GM19324 (cell line): ENCODE results near the gene ORMDL1.
"Not testable (repeated sequence)": the region's sequence is repeated elsewhere in the genome, so short reads cannot be mapped to it uniquely, and the experiment has no call there.

Source experiments
- ATAC-seq: cut with Tn5 transposase; IDR thresholded peaks from one replicate; pipeline ENCODE4 v1.9.1; 2021; ENCODE audit warnings: mild to moderate bottlenecking, moderate library complexity; ENCODE audit not compliant: unreplicated experiment, low FRiP score

Gene ORMDL1

GRCh38 chr2:189782221-189782671 is 1.9 kb downstream of the ORMDL1 start:
- no peak for ATAC-seq

GRCh38 chr2:189772212-189772611 is 11.9 kb downstream of the ORMDL1 start:
- ATAC-seq, result no peak

GRCh38 chr2:189770590-189771322 is 13.4 kb downstream of the ORMDL1 start:
- no peak for ATAC-seq

GRCh38 chr2:189763908-189764661 is 20.1 kb downstream of the ORMDL1 start:
- no peak for ATAC-seq

- peak; percentile 98 for ATAC-seq
Observed at GRCh38 chr2:189762551-189763298, 21.4 kb downstream of the ORMDL1 start, which contains the start of gene OSGEPL1. Gene OSGEPL1 (minus strand): TSS chr2:189762792. CDS start chr2:189761640, 1,152 bp downstream.

- ATAC-seq, result no peak
Observed at GRCh38 chr2:189762229-189762550, 21.9 kb downstream of the ORMDL1 start.

- ATAC-seq, result not testable (repeated sequence)
Observed at GRCh38 chr2:189760154-189760553, 24.0 kb downstream of the ORMDL1 start.

GRCh38 chr2:189756311-189756952 is 27.7 kb downstream of the ORMDL1 start:
- no peak for ATAC-seq

- ATAC-seq, result peak; percentile 44
Observed at GRCh38 chr2:189751080-189751658, 33.0 kb downstream of the ORMDL1 start.

- no peak for ATAC-seq
Observed at GRCh38 chr2:189729430-189729829, 54.7 kb downstream of the ORMDL1 start.

GRCh38 chr2:189726849-189727248 is 57.3 kb downstream of the ORMDL1 start:
- ATAC-seq, result no peak

GRCh38 chr2:189726271-189726670 is 57.9 kb downstream of the ORMDL1 start:
- ATAC-seq, result no peak

- ATAC-seq, result no peak
Observed at GRCh38 chr2:189723192-189723591, 60.9 kb downstream of the ORMDL1 start.
